Suprapubic skin (tissue), 3 donors: ENCODE results near the gene YIPF7.

ENCODE experiments used
- POLR2A ChIP-seq, 2 donors: fragments of 450-650 bp; IDR thresholded peaks; one replicate each; pipeline ENCODE4 v1.6.1; 2017; ENCODE audit warnings: antibody characterized with exemption in 2 of 2, mild to moderate bottlenecking in 2 of 2, moderate library complexity in 2 of 2
- TF ChIP-seq, protein P1 (sequence below), 2 donors: fragments of 200-600 bp in 1 of 2; fragments of 450-650 bp in 1 of 2; sonication (generic) in 1 of 2; IDR thresholded peaks; one replicate each; pipeline ENCODE4 v1.5.1; 2016 to 2019; ENCODE audit warnings: antibody characterized with exemption in 2 of 2, mild to moderate bottlenecking in 1 of 2, moderate library complexity in 1 of 2

DNA sequence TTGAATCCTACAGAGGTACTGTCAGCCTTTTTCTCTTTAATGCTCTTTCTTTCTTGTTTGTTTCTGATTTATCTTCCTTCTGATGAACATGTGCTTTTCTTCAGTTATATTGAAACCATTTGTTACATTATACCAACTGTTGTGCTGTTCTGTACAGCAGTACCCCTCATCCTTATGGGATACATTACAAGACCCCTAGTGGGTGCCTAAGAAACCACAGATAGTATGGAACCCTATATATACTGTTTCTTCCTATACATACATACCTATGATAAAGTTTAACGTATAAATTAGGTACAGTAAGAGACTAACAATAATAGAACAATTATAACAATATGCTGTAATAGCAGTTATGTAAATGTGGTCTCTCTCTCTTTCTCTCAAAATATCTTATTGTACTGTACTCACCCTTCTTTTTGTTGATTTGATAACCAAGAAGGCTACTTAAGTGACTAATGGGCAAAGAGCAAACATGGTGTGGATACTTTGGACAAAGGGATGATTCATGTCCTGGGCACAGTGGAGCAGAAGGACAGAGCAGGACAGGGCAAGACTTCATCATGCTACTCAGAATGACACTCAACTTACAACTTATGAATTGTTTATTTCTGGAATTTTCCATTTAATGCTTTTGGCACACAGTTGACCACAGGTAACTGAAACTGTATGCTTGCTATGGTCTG, 10.7 kb upstream of the YIPF7 start:
- no peak for TF ChIP-seq POLR2A (IDR thresholded peaks at IDR 0.05)
- TF ChIP-seq, protein P1, sequence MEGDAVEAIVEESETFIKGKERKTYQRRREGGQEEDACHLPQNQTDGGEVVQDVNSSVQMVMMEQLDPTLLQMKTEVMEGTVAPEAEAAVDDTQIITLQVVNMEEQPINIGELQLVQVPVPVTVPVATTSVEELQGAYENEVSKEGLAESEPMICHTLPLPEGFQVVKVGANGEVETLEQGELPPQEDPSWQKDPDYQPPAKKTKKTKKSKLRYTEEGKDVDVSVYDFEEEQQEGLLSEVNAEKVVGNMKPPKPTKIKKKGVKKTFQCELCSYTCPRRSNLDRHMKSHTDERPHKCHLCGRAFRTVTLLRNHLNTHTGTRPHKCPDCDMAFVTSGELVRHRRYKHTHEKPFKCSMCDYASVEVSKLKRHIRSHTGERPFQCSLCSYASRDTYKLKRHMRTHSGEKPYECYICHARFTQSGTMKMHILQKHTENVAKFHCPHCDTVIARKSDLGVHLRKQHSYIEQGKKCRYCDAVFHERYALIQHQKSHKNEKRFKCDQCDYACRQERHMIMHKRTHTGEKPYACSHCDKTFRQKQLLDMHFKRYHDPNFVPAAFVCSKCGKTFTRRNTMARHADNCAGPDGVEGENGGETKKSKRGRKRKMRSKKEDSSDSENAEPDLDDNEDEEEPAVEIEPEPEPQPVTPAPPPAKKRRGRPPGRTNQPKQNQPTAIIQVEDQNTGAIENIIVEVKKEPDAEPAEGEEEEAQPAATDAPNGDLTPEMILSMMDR (IDR thresholded peaks at IDR 0.05) = no peak
